HG03565 (cell line): ENCODE data around the gene TMEM243.
"Not testable (repeated sequence)": the region's sequence is repeated elsewhere in the genome, so short reads cannot be mapped to it uniquely, and the experiment has no call there.

Source experiments
- ATAC-seq: cut with Tn5 transposase; IDR thresholded peaks from one replicate; pipeline ENCODE4 v1.9.1; 2021; ENCODE audit warnings: mild to moderate bottlenecking, moderate library complexity; ENCODE audit not compliant: unreplicated experiment

TMEM243 gene

GRCh38 chr7:87219545-87220025 is at the start of gene TMEM243:
Gene TMEM243 (minus strand): TSS chr7:87219732. CDS start chr7:87219503, 229 bp downstream.
- ATAC-seq = peak; percentile 36

- ATAC-seq = peak; percentile 88
These were observed 47.8 kb upstream of the TMEM243 start for GRCh38 chr7:87267239-87267900.

- no peak for ATAC-seq
These were observed 44.0 kb upstream of the TMEM243 start for GRCh38 chr7:87263537-87263936.

GRCh38 chr7:87253589-87254087 is 34.1 kb upstream of the TMEM243 start:
- no peak for ATAC-seq

GRCh38 chr7:87245671-87246070 is 26.1 kb upstream of the TMEM243 start:
- not testable (repeated sequence) for ATAC-seq

- not testable (repeated sequence) for ATAC-seq
These were observed 19.0 kb upstream of the TMEM243 start for GRCh38 chr7:87238464-87239051.

GRCh38 chr7:87234949-87235348 is 15.4 kb upstream of the TMEM243 start:
- no peak for ATAC-seq

- no peak for ATAC-seq
These were observed 12.2 kb upstream of the TMEM243 start for GRCh38 chr7:87231711-87232110.

GRCh38 chr7:87231258-87231657 is 11.7 kb upstream of the TMEM243 start:
- ATAC-seq = no peak

GRCh38 chr7:87226495-87226894 is 7.0 kb upstream of the TMEM243 start:
- ATAC-seq = peak; percentile 45

- ATAC-seq = no peak
These were observed 6.2 kb upstream of the TMEM243 start for GRCh38 chr7:87225696-87226095.

GRCh38 chr7:87223666-87224065 is 4.1 kb upstream of the TMEM243 start:
- ATAC-seq = no peak

GRCh38 chr7:87220734-87221215 is 1.2 kb upstream of the TMEM243 start:
- no peak for ATAC-seq

- ATAC-seq = peak; percentile 25
These were observed 648 bp upstream of the TMEM243 start for GRCh38 chr7:87220026-87220733.

- no peak for ATAC-seq
These were observed 562 bp downstream of the TMEM243 start for GRCh38 chr7:87218796-87219544.

- no peak for ATAC-seq
These were observed 1.4 kb downstream of the TMEM243 start for GRCh38 chr7:87217983-87218653.

GRCh38 chr7:87216701-87217508 is 2.6 kb downstream of the TMEM243 start:
- peak; percentile 64 for ATAC-seq

GRCh38 chr7:87215046-87215445 is 4.5 kb downstream of the TMEM243 start:
- ATAC-seq = no peak

- no peak for ATAC-seq
These were observed 5.7 kb downstream of the TMEM243 start for GRCh38 chr7:87213811-87214210.
